NCI-H146 treated with DMSO at 0.1 percent for 48 hours (cell line): ENCODE data around the gene ADSS1.
A peak's percentile ranks its signal among the peaks of the same experiment; 100 is the strongest.

ENCODE experiments used
- DNase-seq: peaks from one replicate; lab custom pipeline; 2025; ENCODE audit not compliant: unreplicated experiment; lab: John Stamatoyannopoulos, UW

ADSS1 gene

GRCh38 chr14:104723651-104724406, at the start of gene ADSS1:
Gene ADSS1, plus strand, starts transcription at chr14:104724229. Its CDS starts 42 bp downstream, at chr14:104724271.
- DNase-seq: peak; percentile 33

GRCh38 chr14:104675447-104675846, 48.6 kb upstream of the ADSS1 start:
- DNase-seq: no peak

GRCh38 chr14:104676130-104676693, 47.8 kb upstream of the ADSS1 start:
- DNase-seq: no peak

DNA sequence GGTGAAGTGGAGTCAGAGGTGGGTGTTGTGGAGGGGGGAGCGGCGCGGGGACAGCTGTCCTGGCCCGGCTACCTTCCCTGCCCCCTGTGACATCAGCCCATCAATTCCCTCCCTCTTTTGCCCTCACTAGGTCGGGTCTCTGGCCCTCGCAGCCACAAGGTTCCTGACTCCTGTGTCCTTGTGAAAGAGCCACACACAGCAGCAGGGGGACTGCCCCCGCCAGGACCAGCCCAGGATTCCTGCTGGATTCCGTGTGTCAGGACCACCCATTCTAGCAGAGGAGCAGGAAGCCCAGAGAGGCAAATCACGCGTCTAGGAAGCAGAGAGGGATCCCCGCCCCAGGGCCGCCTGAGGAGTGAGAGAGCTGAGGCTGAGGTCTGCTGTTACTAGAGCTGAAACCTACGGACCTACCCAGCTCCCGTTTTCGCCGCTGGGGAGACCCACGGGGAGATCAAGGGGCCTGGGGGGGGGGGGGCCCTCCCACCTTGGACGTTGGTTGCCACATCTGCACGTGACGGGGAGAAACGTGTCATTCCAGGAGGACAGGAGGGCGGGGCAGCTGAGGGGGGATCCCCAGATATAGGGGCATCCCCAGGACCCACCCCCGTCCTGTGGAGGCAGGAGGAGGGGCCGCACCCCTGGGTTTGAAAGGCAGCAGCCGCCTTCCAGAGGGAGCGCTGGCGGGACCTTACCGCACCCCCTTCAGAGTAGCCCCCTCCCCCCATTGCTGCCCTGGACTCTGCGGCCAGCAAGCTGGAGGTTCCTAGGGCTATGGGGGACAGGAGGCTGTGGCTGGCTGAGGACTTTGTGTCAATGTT, 47.1 kb upstream of the ADSS1 start:
- DNase-seq: no peak

- peak; percentile 81 for DNase-seq
Observed at GRCh38 chr14:104677512-104678332, 46.3 kb upstream of the ADSS1 start.

- DNase-seq: peak; percentile 34
Observed at GRCh38 chr14:104678346-104678745, 45.7 kb upstream of the ADSS1 start.

DNA sequence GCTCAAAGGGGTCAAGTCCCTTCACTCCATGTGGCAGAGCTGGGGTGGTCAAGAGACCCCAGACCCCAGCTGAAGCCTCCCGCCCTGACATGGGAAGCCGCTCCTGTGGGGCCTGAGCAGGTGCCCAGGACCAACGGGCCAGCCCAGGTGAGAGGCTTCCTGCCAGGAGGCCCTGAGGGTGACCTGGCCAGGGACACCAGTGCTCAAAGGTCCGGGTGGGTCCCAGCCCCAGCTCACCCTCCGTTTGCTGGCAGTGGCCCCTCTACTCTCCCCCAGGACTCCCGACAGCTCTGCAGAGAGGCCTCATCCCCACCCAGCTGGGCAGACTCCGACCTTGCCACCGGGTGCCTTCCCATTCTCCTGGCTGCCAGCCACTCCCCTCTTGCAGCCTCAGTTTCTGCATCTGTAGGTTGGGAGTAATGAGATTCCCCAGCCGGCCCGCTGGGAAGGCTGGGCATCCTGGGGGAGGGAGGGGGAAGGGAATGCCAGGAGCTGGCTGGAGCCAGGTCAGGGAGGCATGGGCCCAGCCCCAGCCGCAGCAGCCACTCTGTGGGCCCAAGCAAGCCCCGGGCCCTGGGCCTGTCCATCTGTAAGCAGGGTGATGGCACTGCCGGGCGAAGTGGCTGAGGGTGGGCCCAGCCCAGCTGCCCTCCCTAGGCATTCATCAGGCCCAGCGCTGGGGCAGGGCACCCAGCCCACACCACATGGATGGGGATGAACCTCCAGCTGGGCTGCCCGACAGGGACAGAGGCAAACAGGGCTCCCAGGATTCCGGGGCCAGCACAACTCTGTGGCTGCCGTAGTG, 44.9 kb upstream of the ADSS1 start:
- DNase-seq: no peak

DNA sequence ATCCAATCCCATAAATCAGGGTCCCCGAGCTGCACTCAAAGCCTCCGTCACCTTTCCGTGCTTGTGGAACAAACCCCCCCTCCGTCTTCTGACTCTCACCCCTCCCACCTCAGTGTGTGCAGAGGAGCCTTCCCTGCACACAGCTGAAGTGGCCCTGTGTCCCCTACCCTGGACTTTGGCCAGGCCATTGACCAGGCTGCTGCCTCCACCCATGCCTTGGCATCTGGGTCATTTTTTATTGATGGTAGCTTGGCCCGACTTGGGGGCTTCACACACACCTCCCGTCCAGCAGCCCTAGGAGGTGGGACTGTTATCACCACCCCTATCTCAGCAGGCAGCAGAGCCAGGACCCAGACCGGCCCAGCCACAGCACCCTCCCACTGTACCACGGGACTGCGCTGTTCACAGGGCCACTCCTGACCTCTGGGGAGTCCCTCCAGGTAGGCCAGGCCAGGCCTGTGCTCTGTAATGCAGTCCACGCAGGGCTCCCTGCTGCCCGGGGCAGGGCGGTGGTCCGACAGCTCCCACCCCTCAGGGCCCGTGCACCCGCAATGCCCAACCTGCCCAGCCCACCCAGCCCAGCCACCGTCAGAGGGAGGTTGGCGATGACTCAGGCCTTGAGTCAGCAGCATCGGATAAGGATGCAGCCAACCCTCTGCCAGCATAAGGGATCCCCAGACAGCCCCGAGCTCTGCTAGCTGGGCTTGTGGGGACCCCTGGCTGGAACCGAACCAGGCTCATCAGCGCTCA, 43.8 kb upstream of the ADSS1 start:
- DNase-seq: no peak

DNA sequence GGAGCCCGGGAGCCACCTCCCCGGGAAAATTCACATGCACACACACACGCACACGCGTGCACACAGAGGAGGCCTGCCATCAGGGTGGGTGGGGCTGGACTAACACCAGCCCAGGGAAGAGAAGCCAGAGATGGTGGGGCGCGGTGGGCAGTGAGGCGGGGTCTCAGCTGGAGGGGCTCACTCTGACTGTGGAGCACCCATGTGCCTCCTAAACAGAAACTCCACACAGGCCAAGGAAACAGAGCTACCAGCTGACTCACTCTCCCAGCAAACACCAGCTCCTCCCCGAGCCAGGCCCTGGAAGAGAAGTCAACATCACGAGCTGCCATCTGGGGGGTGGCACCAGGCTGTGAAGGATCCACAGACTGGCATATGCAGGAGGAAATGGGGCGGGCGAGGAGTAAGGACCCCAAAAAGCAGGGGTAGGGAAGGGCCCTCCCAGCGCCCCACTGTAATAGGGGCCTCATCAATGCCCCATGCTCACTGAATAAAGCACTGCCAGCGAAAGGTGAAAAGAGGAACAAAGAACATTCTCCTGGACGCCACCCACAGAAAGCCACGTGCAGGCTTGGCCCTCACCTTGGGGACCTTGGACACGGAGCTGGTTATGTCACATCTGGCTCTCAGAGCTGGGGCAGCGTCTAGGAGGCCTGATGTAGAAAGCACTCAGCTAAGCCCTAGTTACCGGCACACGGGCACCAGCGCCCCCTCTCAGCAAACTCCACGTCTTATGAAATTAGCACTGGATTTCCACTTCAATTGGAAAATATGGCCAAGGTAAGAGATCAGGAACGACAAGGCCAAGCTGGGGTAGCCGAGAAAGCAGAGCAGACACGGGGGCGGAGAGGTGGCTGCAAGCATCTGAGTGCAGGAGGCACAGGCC, 43.0 kb upstream of the ADSS1 start:
- no peak for DNase-seq

DNA sequence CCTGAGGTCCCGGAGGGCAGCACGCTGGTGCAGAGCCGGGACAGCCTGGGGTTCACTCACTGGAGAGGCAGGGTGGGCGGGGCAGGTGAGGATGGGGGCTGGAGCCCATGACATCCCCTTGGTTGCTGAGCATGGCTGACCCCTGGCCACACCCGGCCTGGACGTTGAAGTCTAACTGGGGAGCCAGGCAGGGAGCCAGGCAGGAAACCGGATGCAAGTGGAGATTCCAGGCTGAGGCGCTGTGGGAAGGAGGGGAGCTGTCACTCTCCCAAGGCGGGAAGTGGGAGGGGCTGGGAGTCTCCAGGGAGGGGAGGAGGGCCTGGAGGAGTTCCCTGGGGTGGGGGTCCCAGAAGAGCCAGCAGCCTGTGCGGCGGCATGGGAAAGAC, 42.3 kb upstream of the ADSS1 start:
- DNase-seq: no peak

- DNase-seq: no peak
Observed at GRCh38 chr14:104682107-104682593, 41.9 kb upstream of the ADSS1 start.

DNA sequence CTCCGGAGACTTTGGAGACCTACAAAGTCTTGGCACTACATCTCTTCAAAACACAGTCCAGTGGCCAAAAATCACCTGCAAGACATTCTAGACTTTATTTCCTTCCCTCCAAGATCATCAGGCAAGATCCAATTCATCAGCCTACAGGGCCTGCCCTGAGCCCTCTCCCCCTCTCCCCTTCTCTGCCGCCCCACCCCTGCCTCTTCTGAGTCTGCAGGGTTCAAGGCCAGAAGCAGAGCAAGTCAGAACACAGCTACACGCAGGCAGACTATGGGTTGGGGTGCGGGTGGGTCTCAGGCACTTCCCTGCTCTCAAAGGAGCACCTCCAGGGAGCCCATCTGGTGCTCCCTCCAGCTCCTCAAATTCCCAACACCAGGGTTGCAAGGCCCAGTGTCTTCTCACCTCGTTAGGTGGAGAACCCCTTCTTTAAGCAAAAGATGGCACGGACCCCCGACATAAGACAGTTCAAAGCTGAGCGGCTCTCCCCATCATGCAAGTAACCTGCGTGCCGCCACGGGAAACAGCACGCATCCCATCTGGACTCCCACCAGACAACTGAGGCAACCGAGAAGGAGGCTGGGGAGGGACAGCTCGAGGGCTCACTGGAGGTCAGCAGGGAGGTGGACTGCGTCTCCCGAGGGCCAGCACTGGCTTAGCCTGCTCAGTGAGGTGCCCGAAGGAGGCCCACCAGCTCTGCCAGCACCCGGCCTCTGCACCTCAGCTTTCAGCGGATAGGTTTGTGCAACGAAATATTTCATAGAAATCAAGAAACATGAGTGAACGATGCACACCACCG, 40.2 kb upstream of the ADSS1 start:
- DNase-seq: no peak

- DNase-seq: no peak
Observed at GRCh38 chr14:104684449-104684821, 39.6 kb upstream of the ADSS1 start.

- no peak for DNase-seq
Observed at GRCh38 chr14:104685216-104685997, 38.6 kb upstream of the ADSS1 start.

DNA sequence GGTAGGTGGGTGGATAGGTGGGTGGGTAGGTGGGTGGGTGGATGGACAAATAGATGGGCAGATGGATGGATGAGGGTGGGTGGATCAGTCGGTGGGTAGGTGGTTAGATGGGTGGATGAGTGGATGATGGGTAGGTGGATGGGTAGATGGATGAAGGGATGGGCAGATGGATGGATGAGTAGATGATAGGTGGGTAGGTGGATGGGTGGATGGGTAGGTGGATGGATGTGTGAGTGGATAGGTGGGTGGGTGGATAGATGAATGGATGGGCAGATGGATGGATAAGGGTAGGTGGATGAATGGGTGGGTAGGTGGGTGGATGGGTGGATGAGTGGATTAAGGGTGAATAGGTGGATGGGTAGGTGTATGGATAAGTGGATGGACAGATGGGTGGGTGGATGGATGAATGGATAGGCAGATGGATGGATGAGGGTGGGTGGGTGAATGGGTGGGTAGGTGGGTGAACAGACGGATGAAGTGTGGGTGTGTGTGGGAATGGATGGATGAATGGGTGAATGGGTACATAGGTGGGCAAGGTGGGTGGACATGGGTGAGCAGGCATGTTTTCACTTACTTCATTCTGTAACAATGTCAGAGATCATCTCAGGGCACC, 37.9 kb upstream of the ADSS1 start:
- DNase-seq: no peak
